ENCODE data around the gene PGM1. TPM values are rescaled to one million over a fixed set of nuclear protein-coding genes. Genes with fewer than 3 reads are reported as not detected.

The PGM1 gene
- total and polyA plus RNA-seq, 2 experiments from 2014 or later = 118 to 128 TPM

DNA sequence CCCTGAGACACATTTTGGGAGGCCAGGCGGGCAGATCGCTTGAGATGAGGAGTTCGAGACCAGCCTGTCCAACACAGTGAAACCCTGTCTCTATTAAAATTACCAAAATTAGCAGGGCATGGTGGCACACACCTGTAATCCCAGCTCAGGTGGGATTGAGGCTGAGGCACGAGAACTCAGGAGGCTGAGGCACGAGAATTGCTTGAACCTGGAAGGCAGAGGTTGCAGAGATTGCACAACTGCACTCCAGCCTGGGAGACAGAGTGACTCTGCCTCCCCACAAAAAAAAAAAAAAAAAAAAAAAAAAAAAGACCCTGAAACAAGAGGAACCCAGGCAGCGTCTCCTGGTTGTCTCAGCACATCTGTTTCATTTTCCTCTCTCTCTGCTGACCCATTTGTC, 24.2 kb downstream of the PGM1 start:
- peaks cover 16% of the 10 kb centered on the region; the same call in 1 of the 2 replicates for H3F3A ChIP-seq (ENCODE audit: insufficient read depth)
- H3K9me2 ChIP-seq (ENCODE audit: insufficient read depth) = no peaks in the 10 kb centered on the region
- no peak overlapping the region for H3K27ac ChIP-seq
- no peak overlapping the region for H3K9ac ChIP-seq
- WGBS, 2 experiments (ENCODE audit: low coverage in 1 of 2, low lambda C conversion rate in 2 of 2, missing lambda C conversion rate in 2 of 2) = 92 to 97% methylated on average over 6 of the region's 6 CpGs
- H3K27me3 ChIP-seq (replicated peaks; ENCODE audit: insufficient read depth) = no peaks in the 10 kb centered on the region
- no peak overlapping the region for H3K4me3 ChIP-seq
- H4K20me1 ChIP-seq (ENCODE audit: insufficient read depth) = no peaks in the 10 kb centered on the region
- peaks cover 24% of the 10 kb centered on the region; the same call in 1 of the 2 replicates for H3K79me2 ChIP-seq (ENCODE audit: insufficient read depth)
- H3K4me1 ChIP-seq (ENCODE audit: insufficient read depth) = peaks cover 19% of the 10 kb centered on the region
- H3K9me3 ChIP-seq (ENCODE audit: low read depth) = no peaks in the 10 kb centered on the region
- in situ Hi-C loops (cut with MboI) = loop anchor here (25.0 kb wide), 1 partner anchor 620 kb away; no protein-coding TSS in a partner anchor
- H3K4me2 ChIP-seq (ENCODE audit: unreplicated experiment) = peak overlapping the region; percentile 27
- no peak overlapping the region for H2AFZ ChIP-seq
- no peak for TF ChIP-seq EZH2phosphoT487 (IDR thresholded peaks at IDR 0.05; ENCODE audit: insufficient read depth, low read depth)
- DNase-seq = no peak
- no peaks in the 10 kb centered on the region for H3K36me3 ChIP-seq (ENCODE audit: low read depth)

DNA sequence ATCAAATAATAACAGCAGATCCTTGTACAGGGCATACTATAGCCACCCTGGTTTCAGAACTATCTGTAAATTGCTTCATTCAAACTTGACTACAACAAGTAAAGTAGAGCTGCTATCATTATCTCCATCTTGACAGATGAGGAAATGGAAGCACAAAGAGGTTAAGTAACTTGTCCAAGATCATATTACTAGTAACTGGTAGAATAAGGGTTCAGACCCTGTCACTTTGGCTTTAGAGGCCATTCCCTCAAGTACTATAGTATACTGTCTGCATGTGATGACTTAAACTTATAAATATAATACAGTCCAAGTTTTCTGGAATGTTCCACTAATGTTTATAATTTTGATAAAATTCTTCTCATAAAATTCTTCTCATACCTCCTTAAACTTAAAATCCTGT, 24.8 kb downstream of the PGM1 start:
- no peaks in the 10 kb centered on the region for H3K27me3 ChIP-seq (replicated peaks; ENCODE audit: insufficient read depth)
- in situ Hi-C loops (cut with MboI) = loop anchor here (25.0 kb wide), 1 partner anchor 619 kb away; no protein-coding TSS in a partner anchor

DNA sequence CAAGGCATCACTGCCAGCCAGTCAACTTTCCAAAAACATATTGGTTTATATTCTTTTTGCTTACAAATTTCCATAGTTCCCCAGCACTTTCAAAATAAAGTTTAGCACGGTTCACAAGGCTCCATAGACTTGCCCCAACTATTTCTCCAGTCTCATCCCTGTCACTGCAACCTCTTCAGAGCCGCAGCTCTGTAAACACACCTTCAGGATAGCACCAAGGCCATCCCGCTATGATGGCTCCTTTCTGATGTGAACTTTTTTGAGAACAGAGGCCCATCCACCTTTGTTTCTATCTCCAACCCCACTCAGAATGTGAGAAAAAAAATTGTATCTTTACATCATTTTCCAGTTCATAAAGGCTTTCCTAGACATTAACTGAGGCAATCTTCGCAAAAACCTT, 26.3 kb downstream of the PGM1 start:
- H3K36me3 ChIP-seq (ENCODE audit: low read depth) = no peaks in the 10 kb centered on the region
- H3K4me2 ChIP-seq (ENCODE audit: unreplicated experiment) = no peak overlapping the region
- in situ Hi-C loops (cut with MboI) = loop anchor here (25.0 kb wide), 1 partner anchor 618 kb away; no protein-coding TSS in a partner anchor
- 94 to 96% methylated on average over 4 of the region's 4 CpGs for WGBS, 2 experiments (ENCODE audit: low coverage in 1 of 2, low lambda C conversion rate in 2 of 2, missing lambda C conversion rate in 2 of 2)
- DNase-seq = no peak
- peaks cover 21% of the 10 kb centered on the region for H3K4me1 ChIP-seq (ENCODE audit: insufficient read depth)
- H4K20me1 ChIP-seq (ENCODE audit: insufficient read depth) = no peaks in the 10 kb centered on the region
- peaks cover 43% of the 10 kb centered on the region for H3K79me2 ChIP-seq (ENCODE audit: insufficient read depth)
- peaks cover 21% of the 10 kb centered on the region; the same call in 1 of the 2 replicates for H3F3A ChIP-seq (ENCODE audit: insufficient read depth)
- TF ChIP-seq EZH2phosphoT487 (IDR thresholded peaks at IDR 0.05; ENCODE audit: insufficient read depth, low read depth) (no peak), EZH2 (IDR thresholded peaks at IDR 0.05; ENCODE audit: insufficient read depth, poor library complexity, severe bottlenecking) (no peak)
- H3K4me3 ChIP-seq = no peak overlapping the region
- no peak overlapping the region for H2AFZ ChIP-seq
- H3K27me3 ChIP-seq (replicated peaks; ENCODE audit: insufficient read depth) = no peaks in the 10 kb centered on the region
- no peak overlapping the region for H3K9ac ChIP-seq
- no peaks in the 10 kb centered on the region for H3K9me3 ChIP-seq (ENCODE audit: low read depth)
- no peaks in the 10 kb centered on the region for H3K9me2 ChIP-seq (ENCODE audit: insufficient read depth)
- H3K27ac ChIP-seq = no peak overlapping the region

More for the DNA sequence above, 24.8 kb downstream of the PGM1 start:
- H3K9me2 ChIP-seq (ENCODE audit: insufficient read depth) = no peaks in the 10 kb centered on the region
- H4K20me1 ChIP-seq (ENCODE audit: insufficient read depth) = no peaks in the 10 kb centered on the region
- no peaks in the 10 kb centered on the region for H3K36me3 ChIP-seq (ENCODE audit: low read depth)
- H3K4me1 ChIP-seq (ENCODE audit: insufficient read depth) = peaks cover 19% of the 10 kb centered on the region
- H3K27ac ChIP-seq = no peak overlapping the region
- H2AFZ ChIP-seq = no peak overlapping the region
- peak overlapping the region; percentile 27 for H3K4me2 ChIP-seq (ENCODE audit: unreplicated experiment)
- TF ChIP-seq EZH2 (IDR thresholded peaks at IDR 0.05; ENCODE audit: insufficient read depth, poor library complexity, severe bottlenecking) (no peak), EZH2phosphoT487 (IDR thresholded peaks at IDR 0.05; ENCODE audit: insufficient read depth, low read depth) (no peak)
- H3K9ac ChIP-seq = no peak overlapping the region
- H3F3A ChIP-seq (ENCODE audit: insufficient read depth) = peaks cover 21% of the 10 kb centered on the region; the same call in 1 of the 2 replicates
- H3K79me2 ChIP-seq (ENCODE audit: insufficient read depth) = peaks cover 27% of the 10 kb centered on the region; the same call in 1 of the 2 replicates
- H3K9me3 ChIP-seq (ENCODE audit: low read depth) = no peaks in the 10 kb centered on the region
- H3K4me3 ChIP-seq = no peak overlapping the region
- peak; percentile 19 for DNase-seq

DNA sequence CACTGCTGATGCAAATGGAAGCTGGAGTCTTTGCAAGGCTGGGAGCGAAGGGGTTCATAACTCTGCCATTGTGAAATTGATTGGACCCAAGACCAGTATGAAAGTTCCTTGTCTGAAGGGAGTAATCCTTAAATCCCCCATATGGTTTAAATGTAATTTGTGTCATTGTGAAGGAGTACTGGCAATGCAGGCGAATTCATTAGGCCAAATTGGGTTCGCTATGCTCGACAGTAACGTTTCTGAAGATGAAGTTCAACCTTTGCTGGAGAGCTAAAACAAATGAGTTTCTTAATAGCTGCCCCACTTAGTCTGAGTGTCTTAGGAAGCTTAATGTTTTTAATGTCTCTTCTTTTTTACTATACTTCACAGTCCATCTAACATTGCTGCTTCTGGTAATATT, 27.5 kb downstream of the PGM1 start:
- Histone ChIP-seq H3K27ac (no peak overlapping the region), H3K9ac (no peak overlapping the region), H3K9me2 (ENCODE audit: insufficient read depth) (no peaks in the 10 kb centered on the region), H4K20me1 (ENCODE audit: insufficient read depth) (no peaks in the 10 kb centered on the region), H3K36me3 (ENCODE audit: low read depth) (no peaks in the 10 kb centered on the region), H3K4me1 (ENCODE audit: insufficient read depth) (peaks cover 32% of the 10 kb centered on the region), H3F3A (ENCODE audit: insufficient read depth) (peaks cover 30% of the 10 kb centered on the region; the same call in 1 of the 2 replicates), H3K9me3 (ENCODE audit: low read depth) (no peaks in the 10 kb centered on the region), H2AFZ (no peak overlapping the region), H3K79me2 (ENCODE audit: insufficient read depth) (peaks cover 47% of the 10 kb centered on the region), H3K4me2 (ENCODE audit: unreplicated experiment) (no peak overlapping the region), H3K4me3 (no peak overlapping the region), H3K27me3 (replicated peaks; ENCODE audit: insufficient read depth) (no peaks in the 10 kb centered on the region)
- no peak for DNase-seq
- in situ Hi-C loops (cut with MboI) = loop anchor here (10.0 to 25.0 kb wide), 2 partner anchors 514 to 617 kb away; no protein-coding TSS in a partner anchor
- TF ChIP-seq EZH2phosphoT487 (IDR thresholded peaks at IDR 0.05; ENCODE audit: insufficient read depth, low read depth) (no peak), EZH2 (IDR thresholded peaks at IDR 0.05; ENCODE audit: insufficient read depth, poor library complexity, severe bottlenecking) (no peak)
- 98 to 99% methylated on average over 5 of the region's 5 CpGs for WGBS, 2 experiments (ENCODE audit: low coverage in 1 of 2, low lambda C conversion rate in 2 of 2, missing lambda C conversion rate in 2 of 2)
